Type B pancreatic cell (in vitro differentiated cells): Measurements from ENCODE around the gene LUC7L3. TPM values are rescaled to one million over a fixed set of nuclear protein-coding genes. Genes with fewer than 3 reads are reported as not detected.

Experiments
- DNase-seq: peaks from one replicate; pipeline ENCODE4 v3.0.0; 2021; ENCODE audit warnings: mixed read lengths; ENCODE audit not compliant: unreplicated experiment; ENCODE audit errors: extremely low spot score
- H3K27ac Mint-ChIP-seq: 2 replicates; pipeline ENCODE4 v1.8.0; 2021; ENCODE audit warnings: mild to moderate bottlenecking, mixed read lengths
- H3K27me3 Mint-ChIP-seq: 2 replicates; pipeline ENCODE4 v1.8.0; 2021; ENCODE audit warnings: mixed read lengths
- H3K36me3 Mint-ChIP-seq: 2 replicates; pipeline ENCODE4 v1.8.0; 2021; ENCODE audit warnings: mixed read lengths
- H3K4me1 Mint-ChIP-seq: one replicate; pipeline ENCODE4 v1.8.0; 2021; ENCODE audit warnings: mixed read lengths; ENCODE audit not compliant: unreplicated experiment
- H3K4me3 Mint-ChIP-seq: 2 replicates; pipeline ENCODE4 v1.8.0; 2021; ENCODE audit warnings: mild to moderate bottlenecking, mixed read lengths
- H3K9me3 Mint-ChIP-seq: 2 replicates; pipeline ENCODE4 v1.8.0; 2021; ENCODE audit warnings: mixed read lengths
- total RNA-seq: library from RNA; stranded (reverse); gene quantifications from 2 replicates; pipeline ENCODE4 v1.2.1, GENCODE V29; 2021; ENCODE audit warnings: low replicate concordance
- TF ChIP-seq, protein P1 (sequence below): fragments of 200-600 bp; sonication (generic); conservative IDR thresholded peaks from 2 replicates; pipeline ENCODE4 v1.5.0; 2021; ENCODE audit warnings: antibody characterized with exemption, mild to moderate bottlenecking

Gene LUC7L3
- total RNA-seq, 1 donor from 2014 or later, result 157 TPM

DNA sequence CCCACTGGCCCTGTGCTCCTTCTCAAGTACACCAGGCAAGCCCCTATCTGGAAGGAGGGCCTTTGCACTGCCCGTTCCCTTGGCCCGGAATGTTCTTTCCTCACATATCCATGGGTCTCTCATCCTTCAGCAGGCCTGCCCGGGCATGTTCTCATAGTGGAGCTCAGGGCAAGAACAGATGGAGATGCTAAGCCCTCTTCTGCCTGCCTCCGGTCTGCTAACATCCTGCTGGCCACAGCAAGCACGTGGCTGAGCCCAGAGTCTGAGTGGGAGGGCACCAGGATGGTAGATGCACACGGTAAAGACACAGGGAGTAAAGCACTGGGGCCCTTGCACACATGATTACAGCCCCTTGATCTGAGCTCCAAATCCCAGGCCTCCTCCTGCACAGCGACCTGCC, 67.7 kb downstream of the LUC7L3 start:
- Mint-ChIP-seq H3K27ac (peak overlapping the region; percentile 59), H3K27me3 (no peaks in the 10 kb centered on the region), H3K4me3 (no peak overlapping the region), H3K36me3 (no peaks in the 10 kb centered on the region), H3K9me3 (no peaks in the 10 kb centered on the region), H3K4me1 (peaks cover 31% of the 10 kb centered on the region)
- DNase-seq, result no peak
- TF ChIP-seq, protein P1, sequence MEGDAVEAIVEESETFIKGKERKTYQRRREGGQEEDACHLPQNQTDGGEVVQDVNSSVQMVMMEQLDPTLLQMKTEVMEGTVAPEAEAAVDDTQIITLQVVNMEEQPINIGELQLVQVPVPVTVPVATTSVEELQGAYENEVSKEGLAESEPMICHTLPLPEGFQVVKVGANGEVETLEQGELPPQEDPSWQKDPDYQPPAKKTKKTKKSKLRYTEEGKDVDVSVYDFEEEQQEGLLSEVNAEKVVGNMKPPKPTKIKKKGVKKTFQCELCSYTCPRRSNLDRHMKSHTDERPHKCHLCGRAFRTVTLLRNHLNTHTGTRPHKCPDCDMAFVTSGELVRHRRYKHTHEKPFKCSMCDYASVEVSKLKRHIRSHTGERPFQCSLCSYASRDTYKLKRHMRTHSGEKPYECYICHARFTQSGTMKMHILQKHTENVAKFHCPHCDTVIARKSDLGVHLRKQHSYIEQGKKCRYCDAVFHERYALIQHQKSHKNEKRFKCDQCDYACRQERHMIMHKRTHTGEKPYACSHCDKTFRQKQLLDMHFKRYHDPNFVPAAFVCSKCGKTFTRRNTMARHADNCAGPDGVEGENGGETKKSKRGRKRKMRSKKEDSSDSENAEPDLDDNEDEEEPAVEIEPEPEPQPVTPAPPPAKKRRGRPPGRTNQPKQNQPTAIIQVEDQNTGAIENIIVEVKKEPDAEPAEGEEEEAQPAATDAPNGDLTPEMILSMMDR, result no peak

DNA sequence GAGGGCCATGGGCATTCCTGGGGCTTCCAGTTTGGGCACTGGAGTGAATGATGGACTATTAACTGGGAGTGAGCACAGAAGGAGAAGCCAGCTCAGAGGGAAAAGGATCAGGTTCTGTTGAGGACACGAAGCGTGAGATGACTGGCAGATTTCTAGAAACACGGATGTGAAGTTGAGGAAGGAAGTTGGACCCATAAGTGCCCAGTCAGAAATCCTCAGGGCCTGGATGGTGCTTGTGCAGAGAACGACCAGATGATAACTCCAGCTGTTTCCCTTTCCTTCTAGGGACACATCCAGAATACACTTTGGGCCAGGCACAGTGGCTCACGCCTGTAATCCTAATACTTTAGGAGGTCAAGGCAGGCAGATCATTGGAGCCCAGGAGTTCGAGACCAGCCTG, 71.2 kb downstream of the LUC7L3 start:
- Mint-ChIP-seq H3K27me3 (no peaks in the 10 kb centered on the region), H3K27ac (peak overlapping the region; percentile 48), H3K36me3 (no peaks in the 10 kb centered on the region), H3K9me3 (no peaks in the 10 kb centered on the region), H3K4me1 (peaks cover 34% of the 10 kb centered on the region), H3K4me3 (no peak overlapping the region)
- TF ChIP-seq, protein P1, result no peak
- DNase-seq, result no peak

DNA sequence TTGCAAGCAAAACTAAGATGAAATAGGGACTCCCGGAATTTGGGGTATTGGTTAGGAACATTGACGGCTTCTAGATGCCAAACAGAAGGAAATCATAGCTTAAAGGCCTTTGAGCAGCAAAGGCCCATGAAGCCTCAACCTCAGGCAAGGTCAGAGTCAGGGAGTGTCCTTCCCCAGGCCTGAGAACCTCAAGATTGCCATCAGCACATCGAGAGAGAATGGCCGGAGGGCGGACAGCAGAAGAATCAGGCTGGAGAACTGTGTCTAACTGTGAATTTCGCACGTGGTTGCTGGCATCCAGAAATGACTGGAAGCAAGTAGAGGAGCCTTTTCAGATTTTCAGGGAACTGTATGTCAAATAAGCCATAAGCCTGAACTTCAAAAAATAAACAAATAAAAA, 72.7 kb downstream of the LUC7L3 start:
- Mint-ChIP-seq H3K9me3 (no peaks in the 10 kb centered on the region), H3K27me3 (no peaks in the 10 kb centered on the region), H3K4me1 (peaks cover 27% of the 10 kb centered on the region), H3K27ac (no peak overlapping the region), H3K36me3 (no peaks in the 10 kb centered on the region), H3K4me3 (no peak overlapping the region)
- TF ChIP-seq, protein P1, result no peak
- DNase-seq, result no peak

DNA sequence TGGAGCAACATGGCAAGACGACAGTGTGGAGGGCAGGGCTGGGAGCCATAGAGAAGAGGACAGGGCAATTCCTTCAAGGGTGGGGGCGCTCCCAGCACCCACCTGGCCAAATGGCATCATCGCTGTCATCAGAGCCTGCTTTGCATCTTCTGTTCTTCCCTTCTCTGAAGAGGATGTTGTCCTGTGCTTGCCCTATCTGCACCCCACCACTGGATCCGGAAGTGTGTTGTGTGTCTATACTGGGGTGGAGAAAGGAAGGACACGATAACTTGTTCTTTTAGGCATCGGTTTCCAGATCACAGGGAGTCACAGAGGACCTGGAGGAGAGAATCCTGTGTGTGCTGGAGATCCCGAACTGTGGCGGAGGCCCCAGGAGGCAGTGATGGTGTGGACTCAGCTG, 73.6 kb downstream of the LUC7L3 start:
- no peak overlapping the region for H3K4me3 Mint-ChIP-seq
- H3K27me3 Mint-ChIP-seq, result no peaks in the 10 kb centered on the region
- TF ChIP-seq, protein P1, result no peak
- no peaks in the 10 kb centered on the region for H3K36me3 Mint-ChIP-seq
- no peak for DNase-seq
- peaks cover 28% of the 10 kb centered on the region for H3K4me1 Mint-ChIP-seq
- H3K27ac Mint-ChIP-seq, result no peak overlapping the region
- H3K9me3 Mint-ChIP-seq, result no peaks in the 10 kb centered on the region

DNA sequence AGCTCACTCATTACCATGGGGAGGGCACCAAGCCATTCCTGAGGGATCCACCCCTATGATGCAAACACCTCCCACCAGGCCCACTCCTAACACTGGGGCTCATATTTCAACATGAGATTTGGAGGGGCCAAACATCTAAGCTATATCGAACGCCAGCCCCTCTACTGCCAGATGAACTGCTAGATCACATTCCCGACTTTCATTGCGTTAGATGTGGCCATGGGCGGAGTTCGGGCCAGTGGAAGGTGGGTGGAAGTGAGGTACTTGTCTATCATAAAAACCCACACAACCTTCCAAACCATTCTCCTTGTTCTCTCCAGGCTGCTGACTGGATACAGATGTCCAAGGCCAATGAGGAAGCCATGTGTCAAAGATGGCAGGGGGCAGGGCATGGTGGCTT, 75.0 kb downstream of the LUC7L3 start:
- TF ChIP-seq, protein P1, result no peak
- Mint-ChIP-seq H3K27me3 (no peaks in the 10 kb centered on the region), H3K4me3 (peak overlapping the region; percentile 20), H3K27ac (peak overlapping the region; percentile 16), H3K9me3 (no peaks in the 10 kb centered on the region), H3K36me3 (no peaks in the 10 kb centered on the region), H3K4me1 (peaks cover 36% of the 10 kb centered on the region)
- no peak for DNase-seq
